GM19240 (cell line): Measurements from ENCODE around the gene PADI4.

Source experiments
- DNase-seq: peaks from one replicate; pipeline ENCODE4 v3.0.0; 2011; ENCODE audit warnings: low spot score; ENCODE audit not compliant: insufficient read length

Gene PADI4

DNA sequence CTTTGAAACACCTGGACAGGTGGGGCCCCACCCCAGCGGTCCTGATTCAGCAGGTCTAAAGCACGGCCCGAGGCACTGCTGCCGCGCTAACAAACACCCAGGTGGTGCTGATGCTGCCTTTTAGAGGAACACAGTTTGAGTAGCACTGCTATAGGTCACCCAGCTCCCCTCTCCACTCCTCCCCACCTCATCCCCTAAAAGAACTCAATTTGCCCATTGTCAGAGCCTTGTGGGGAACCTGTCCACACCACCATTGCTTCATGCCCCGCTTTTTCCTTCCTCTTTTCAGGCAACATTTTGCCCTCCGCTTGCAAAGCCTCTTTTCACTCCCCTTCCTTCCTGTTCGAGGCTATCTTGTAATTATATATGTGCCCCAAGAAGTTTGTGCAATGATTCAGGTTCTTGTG lies 26.2 kb upstream of the PADI4 start:
- DNase-seq = no peak

- no peak for DNase-seq
Measured at GRCh38 chr1:17282836-17283235, 25.2 kb upstream of the PADI4 start.

DNA sequence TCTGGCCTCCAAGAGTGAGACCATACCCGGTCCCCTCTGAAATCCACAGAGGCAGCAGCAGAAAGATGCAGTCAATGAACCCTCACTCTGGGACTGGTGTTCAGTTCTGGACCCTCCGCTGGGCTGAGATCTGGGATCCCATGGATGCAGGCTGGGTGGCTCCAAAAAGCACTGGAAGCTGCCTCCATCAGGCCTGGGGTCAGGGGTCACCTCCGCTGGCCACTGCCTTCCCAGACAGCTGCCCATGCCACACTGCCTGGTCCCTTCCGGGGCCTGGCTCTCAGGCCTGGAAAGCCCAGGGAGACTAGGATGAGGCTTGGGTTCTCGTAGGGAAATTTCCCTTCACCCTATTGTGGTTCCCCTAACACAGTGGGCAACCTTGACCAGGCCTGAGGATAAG lies 21.4 kb upstream of the PADI4 start:
- no peak for DNase-seq

DNA sequence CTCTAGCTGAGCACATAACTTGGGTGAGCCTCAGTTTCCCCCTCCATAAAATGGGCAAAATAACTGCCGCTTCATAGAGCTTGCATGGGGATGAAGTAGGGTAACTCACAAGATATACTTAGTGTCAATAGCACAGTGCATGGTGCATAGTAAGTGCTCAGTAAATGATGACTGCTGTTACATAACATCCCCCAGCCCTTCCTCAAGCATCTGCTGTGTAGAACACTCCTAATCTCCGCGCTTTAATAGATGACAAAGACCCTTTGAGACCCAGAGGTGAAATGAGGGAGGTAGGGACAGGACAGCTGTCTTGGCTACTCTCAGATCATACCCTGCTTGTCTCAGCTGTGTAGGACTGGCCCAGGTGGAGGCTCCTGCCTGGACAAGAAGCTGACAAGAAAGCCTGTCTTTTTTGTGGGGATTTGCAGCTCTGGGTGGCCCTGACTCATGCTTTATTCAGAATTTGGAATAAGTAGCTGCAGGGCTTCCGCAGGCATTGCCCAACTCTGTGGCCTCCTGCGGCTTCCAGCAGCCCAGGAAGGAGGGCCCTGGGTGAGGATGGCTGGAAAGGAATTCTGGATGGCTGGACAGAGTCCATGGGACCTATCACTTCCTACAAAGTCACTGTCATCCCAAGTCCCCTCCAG lies 20.7 kb upstream of the PADI4 start:
- no peak for DNase-seq

GRCh38 chr1:17289721-17290120 lies 18.3 kb upstream of the PADI4 start:
- DNase-seq = no peak

DNA sequence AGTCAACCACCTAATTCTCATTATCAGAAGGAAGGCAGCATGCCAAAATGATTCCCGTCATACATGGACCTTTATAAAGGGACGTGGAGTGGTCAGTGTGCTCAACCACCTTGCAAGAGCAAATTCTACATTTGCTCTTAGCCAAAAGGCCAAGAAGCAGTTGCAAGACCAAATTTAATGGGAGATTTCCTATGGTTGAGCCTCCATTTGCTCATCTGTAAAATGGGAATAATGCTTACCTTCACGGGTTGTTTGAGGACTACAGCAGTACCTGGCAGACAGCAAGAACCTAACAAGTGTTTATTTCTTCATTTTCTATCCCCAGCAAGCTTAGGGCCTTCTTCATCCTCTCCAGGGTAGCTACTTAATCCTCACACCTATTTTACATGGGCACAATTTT lies 17.4 kb upstream of the PADI4 start:
- DNase-seq = no peak

DNA sequence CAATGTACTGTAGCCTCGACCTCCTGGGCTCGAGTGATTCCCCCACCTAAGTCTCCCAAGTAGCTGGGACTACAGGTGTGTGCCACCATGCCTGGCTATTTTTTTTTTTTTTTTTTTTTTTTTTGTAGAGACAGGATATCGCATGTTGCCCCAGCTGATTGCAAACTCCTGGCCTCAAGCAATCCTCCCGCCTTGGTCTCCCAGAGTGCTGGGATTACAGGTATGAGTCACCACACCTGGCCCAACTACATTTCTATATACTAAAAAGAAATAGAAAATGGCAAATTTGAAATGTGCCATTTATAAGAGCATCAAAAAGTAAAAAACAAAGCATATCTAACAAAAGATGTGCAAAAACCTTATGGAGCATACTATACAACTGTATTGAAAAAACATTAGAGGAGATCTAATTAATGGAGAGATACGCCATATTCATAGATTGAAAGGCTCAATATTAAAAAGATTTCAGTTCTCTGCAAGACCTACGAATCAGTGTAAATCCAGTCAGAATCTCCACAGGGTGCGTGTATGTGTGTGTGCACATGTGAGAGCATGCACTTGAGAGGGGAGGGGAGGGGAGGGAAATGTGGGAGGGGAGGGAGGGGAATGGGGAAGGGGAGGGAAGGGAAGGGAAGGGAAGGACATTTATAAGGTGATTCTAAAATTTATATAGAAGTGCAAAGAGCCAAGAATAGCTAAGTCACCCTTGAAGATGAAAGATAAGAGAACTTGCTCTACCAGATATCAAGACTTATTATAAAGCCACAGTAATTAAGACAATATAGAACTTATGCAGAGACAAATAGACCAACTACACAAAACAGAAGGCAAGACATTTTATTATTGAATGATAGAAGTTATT lies 15.5 kb upstream of the PADI4 start:
- DNase-seq = no peak

- DNase-seq = no peak
Measured at GRCh38 chr1:17293681-17294425, 14.1 kb upstream of the PADI4 start.

- no peak for DNase-seq
Measured at GRCh38 chr1:17295292-17295691, 12.7 kb upstream of the PADI4 start.

DNA sequence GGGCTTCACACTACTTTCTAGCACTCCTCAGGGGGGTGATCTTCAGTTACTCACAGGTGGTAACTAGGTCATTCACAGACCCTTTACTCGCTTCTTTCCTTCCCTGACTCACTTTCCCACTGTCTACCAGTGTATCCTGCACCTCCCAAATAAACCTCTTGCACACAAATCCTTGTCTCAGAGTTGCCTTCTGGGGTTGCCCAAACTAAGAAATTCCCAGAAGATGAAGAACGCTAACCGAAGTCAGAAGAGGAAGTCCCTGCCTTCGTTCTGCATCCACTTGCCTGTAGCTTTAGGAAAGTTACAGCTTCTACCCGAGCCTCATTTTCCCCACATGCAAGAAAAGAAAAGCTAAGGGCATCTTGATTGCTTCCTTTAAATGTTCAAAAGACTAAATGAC lies 11.9 kb upstream of the PADI4 start:
- no peak for DNase-seq

- no peak for DNase-seq
Measured at GRCh38 chr1:17297991-17298390, 10.0 kb upstream of the PADI4 start.

GRCh38 chr1:17301767-17302166 lies 6.2 kb upstream of the PADI4 start:
- no peak for DNase-seq

DNA sequence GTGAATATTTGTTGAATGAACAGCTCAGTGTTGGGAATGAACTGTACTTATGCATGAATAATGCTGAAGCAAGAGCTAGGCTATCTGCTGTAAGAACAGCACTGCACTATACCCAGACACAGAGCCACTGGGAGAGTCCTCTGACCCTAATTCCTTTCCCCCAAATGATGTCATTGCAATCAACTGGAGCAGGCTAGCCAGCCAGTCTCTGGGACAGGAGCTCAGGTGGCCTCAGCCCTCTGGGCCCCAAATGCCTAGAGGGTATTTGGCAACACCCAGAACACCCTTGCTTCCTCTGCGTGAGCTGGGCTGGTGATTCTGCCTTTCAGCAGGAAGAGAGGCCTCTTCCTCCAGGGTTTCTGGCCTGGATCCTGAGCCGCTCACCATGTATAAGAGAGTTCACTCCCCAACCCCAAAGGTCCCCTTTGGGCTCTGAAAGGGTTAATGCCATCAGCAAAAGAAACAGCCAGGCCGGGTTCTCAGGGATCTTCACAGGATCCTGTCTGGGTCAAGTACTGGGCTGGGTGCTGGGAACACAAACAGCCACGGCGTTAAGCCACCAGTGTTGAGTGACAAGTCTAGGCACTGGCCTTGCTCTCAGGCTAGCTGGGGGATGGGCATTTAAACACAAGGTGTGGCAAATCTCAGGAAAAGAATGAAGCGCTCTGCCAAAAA lies 3.7 kb upstream of the PADI4 start:
- no peak for DNase-seq

- no peak for DNase-seq
Measured at GRCh38 chr1:17304826-17305175, 3.2 kb upstream of the PADI4 start.

DNA sequence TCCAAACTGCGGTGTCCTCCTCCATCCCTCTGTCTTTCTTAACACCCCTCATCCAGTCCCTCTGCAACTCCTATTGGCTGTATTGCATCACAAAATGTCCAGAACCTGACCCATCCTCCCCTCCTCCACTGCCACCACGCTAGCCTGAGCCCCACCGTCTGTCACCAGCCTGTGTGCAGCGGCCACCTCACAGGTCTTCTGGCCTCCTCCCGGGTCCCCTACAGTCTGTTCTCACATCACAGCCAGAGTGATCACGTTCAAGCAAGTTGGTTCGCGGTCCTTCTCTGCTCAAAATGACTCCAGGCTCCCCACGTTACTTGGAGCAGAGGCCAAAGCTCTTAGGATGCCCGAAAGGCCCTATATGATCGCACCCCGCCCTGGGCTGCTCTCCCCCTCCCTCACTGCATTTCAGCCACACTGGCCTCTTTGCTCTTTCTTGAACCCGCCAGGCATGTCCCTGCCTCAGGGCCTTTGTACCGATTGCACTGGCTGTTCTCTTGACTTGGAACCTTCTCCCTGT lies 2.4 kb upstream of the PADI4 start:
- DNase-seq = no peak

DNA sequence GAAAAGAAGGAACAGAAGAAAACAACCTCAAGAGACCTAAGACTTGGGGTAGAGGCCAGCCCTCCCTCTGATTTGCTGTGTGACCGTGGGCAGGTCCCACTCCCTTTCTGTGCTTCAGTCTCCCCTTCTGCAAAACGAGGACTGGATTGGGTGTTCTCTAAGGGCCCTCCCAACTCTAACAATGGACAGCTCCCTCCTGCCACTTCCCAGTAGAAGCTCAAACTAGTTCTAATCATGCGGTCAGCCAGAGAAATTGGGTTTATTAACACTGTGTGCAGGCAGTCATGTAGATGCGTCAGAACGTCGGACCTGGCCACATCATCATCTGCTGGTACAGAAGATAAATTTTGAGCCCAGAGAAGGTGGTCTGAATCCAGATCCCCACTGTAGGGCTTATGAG lies 1.6 kb upstream of the PADI4 start:
- no peak for DNase-seq

GRCh38 chr1:17306921-17307320 lies 1.1 kb upstream of the PADI4 start:
- DNase-seq = no peak

DNA sequence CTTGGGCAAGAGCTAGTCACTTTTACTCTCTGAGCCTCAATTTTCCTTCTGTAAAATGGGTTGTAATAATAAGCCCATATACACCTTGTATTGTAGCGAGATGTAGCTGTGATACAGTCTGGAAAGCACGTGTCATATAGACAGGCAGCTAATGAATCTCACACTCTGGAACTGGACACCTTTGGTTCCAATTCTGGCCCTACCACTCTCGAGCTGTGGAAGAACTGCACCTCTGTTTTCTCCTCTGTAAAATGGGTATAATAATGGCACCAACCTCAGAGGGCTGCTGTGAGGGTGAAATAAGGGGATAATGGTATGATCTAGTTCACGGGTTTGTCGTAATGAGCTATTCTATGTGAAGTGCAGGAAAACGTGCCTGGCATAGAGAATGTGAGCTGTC lies 668 bp upstream of the PADI4 start:
- no peak for DNase-seq

GRCh38 chr1:17308593-17308992 lies 596 bp downstream of the PADI4 start:
- no peak for DNase-seq

- DNase-seq = no peak
Measured at GRCh38 chr1:17309426-17310067, 1.6 kb downstream of the PADI4 start.

DNA sequence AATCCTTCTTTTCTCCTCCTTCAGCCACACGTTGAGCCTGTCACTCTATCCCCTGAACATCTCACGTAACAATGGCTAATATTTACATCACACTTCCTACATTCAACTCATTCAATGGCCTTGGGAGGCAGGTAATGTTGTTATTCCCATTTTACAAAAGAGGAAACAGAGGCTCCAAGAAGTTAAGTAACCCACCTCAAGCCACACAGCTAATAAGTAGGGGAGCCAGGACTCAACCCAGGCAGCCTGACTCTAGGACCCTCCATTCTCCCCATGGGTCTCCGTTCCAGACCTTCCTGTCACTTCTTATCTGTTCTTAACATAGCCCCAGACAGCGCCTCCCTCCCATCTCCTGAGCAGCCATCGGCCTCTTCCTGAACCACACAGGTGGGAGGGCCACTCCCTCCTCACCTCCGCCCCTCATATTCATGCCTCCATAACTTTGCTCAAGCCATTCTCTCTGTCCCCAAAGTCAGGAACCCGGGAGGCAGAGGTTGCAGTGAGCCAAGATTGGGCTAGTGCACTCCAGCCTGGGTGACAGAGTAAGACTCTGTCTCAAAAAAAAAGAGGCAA lies 2.2 kb downstream of the PADI4 start:
- DNase-seq = no peak
